ENCODE measurements around the gene ZNF865.

GRCh38 chr19:55645512-55645881 lies 40.0 kb downstream of the ZNF865 start:
- TF ChIP-seq POLR2AphosphoS5 (IDR thresholded peaks at IDR 0.05; ENCODE audit: low read depth, low read length) (no peak), TAF1 (IDR thresholded peaks at IDR 0.05; ENCODE audit: borderline replicate concordance, insufficient read depth, low read length) (no peak), REST (IDR thresholded peaks at IDR 0.05; ENCODE audit: insufficient read depth in 1 of 2, low read depth in 2 of 2, low read length in 2 of 2) (no peak)

All from PFSK-1 (cell line).